Bronchial epithelial cell (primary cell): ENCODE results near the gene KASH5. TPM values are rescaled to one million over a fixed set of nuclear protein-coding genes. Genes with fewer than 3 reads are reported as not detected.

ENCODE experiments used
- DNase-seq: peaks from one replicate; pipeline ENCODE4 v3.0.0-alpha.2; 2010; ENCODE audit warnings: low read depth
- FAIRE-seq: peaks from 2 replicates; lab custom pipeline; 2011; peaks lifted over from hg19 to GRCh38; lab: Jason Lieb, UNC
- H3K27me3 ChIP-seq: 2 replicates; pipeline ENCODE4 v1.5.1; 2011; ENCODE audit warnings: low read length; ENCODE audit not compliant: control insufficient read depth, insufficient read depth
- H3K36me3 ChIP-seq: 2 replicates; pipeline ENCODE4 v1.5.1; 2011; ENCODE audit warnings: low read length; ENCODE audit not compliant: control insufficient read depth, insufficient read depth
- H3K4me3 ChIP-seq: 2 replicates; pipeline ENCODE4 v1.5.1; 2011; ENCODE audit warnings: mild to moderate bottlenecking, low read depth, low read length, control low read depth
- total RNA-seq: library from RNA; depleted of rRNA; stranded (reverse); fragments of >200 nt; gene quantifications from 2 replicates; pipeline ENCODE4 v1.2.1, GENCODE V29; 2014
- TF ChIP-seq, protein P1 (sequence below): IDR thresholded peaks from 2 replicates; pipeline ENCODE4 v1.5.1; 2011; ENCODE audit warnings: mild to moderate bottlenecking, moderate library complexity, low read length, control low read depth, inconsistent platforms; ENCODE audit not compliant: insufficient read depth, severe bottlenecking

The KASH5 gene
- total RNA-seq, 1 donor from 2014 or later = not detected

DNA sequence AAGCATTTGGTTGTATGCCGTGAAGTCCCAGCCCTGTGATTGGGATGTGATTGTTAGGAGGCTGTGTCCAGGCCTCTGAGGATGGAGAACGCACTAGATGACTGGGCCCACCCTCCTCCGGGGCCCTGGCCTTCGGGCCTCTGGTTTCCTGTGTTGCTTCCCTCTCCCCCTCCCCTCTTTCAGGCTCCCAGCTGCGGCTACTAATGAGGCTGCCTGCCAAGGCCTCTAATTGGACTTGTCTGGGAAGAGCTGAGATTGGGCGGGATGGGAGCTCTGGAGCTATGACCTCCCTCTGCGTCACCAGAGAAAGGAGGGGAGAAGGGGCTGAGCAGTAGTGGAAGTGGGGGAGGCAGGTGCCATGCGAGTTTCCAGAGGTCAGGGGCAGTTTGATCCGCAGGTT lies 25.3 kb downstream of the KASH5 start:
- H3K27me3 ChIP-seq = peaks cover 10% of the 10 kb centered on the region
- no peak for DNase-seq

DNA sequence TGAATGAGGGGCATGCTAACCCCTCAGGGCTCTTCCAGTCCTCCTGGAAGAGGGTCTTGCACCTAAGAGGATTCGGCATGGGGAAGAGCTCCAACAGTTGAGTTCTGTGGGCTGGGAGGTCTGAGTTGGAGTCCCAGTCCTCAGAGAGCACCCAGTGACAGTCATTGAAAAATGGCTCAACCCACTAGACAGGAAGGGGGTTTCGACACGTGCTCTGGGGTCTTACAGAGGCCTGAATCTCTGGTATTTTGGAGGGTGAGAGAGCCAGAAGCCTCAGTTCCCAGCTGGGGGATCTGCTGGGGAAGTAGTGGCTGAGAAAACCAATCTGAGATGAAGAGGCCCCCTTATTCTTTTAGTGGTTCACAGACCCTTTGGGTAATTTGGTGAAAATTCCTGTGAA lies 26.2 kb downstream of the KASH5 start:
- H3K4me3 ChIP-seq = no peak overlapping the region
- peaks cover 15% of the 10 kb centered on the region for H3K27me3 ChIP-seq
- DNase-seq (no peak), FAIRE-seq (no peak)
- no peaks in the 10 kb centered on the region for H3K36me3 ChIP-seq
- TF ChIP-seq, protein P1, sequence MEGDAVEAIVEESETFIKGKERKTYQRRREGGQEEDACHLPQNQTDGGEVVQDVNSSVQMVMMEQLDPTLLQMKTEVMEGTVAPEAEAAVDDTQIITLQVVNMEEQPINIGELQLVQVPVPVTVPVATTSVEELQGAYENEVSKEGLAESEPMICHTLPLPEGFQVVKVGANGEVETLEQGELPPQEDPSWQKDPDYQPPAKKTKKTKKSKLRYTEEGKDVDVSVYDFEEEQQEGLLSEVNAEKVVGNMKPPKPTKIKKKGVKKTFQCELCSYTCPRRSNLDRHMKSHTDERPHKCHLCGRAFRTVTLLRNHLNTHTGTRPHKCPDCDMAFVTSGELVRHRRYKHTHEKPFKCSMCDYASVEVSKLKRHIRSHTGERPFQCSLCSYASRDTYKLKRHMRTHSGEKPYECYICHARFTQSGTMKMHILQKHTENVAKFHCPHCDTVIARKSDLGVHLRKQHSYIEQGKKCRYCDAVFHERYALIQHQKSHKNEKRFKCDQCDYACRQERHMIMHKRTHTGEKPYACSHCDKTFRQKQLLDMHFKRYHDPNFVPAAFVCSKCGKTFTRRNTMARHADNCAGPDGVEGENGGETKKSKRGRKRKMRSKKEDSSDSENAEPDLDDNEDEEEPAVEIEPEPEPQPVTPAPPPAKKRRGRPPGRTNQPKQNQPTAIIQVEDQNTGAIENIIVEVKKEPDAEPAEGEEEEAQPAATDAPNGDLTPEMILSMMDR = no peak

More for the DNA sequence above, 25.3 kb downstream of the KASH5 start:
- H3K4me3 ChIP-seq = no peak overlapping the region
- no peaks in the 10 kb centered on the region for H3K36me3 ChIP-seq
- no peak for FAIRE-seq
- TF ChIP-seq, protein P1 = no peak

DNA sequence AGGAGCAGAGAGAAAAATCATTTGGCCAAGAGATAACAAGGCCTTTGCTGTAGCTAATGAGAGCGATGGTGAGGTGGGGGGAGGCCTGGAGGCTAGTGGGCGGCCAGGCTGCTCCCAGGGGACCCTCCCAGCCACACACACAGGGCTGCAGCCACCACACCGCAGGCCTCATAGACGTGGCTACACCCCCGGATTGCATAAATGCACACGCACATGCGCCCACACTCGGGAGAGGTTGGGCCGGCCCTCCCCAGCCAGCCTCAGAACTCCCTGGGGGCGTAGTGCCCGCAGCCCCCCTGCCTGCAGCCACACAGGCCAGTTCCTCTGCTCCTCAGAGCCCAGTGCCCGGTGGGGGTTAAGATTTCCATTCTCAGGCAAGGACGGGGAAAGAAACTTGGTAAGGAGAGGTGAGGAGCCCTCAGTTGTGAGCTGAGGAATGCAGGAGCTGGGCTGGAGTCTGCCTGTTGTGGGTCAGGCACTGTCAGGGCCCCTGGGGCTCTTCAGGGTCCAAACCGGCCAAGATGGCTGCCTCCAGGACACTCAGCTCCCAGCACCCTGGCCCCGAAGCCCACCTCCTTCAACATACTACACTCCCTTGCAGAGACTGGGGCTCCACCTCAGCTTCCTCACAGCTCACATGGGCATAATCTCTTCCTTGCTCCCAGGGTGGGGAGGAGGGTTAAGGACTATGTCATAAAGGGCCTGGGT lies 27.2 kb downstream of the KASH5 start:
- DNase-seq = no peak
- FAIRE-seq = no peak

DNA sequence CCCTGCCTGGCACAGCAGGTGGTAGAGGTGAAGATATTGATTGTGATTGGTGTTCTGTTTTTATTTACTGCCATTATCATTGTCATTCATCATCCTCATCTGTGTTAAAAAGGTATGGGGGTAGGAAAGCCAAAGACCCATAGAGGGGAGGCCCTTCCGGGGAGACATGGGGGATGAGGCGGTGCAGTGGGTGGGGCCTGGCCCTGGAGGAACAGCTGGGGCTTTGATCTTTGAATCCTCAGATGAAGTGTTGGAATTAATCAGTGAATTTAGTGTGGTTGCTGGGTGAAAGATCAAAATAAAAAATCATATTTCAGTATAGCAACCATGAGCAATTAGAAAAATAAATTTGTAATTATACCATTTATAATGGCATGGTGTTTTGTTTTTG lies 27.8 kb downstream of the KASH5 start:
- DNase-seq (no peak), FAIRE-seq (no peak)
- Histone ChIP-seq H3K4me3 (no peak overlapping the region), H3K27me3 (peaks cover 23% of the 10 kb centered on the region), H3K36me3 (no peaks in the 10 kb centered on the region)
- TF ChIP-seq, protein P1 = no peak

More for the DNA sequence above, 27.2 kb downstream of the KASH5 start:
- no peaks in the 10 kb centered on the region for H3K36me3 ChIP-seq
- H3K4me3 ChIP-seq = no peak overlapping the region
- H3K27me3 ChIP-seq = peaks cover 19% of the 10 kb centered on the region
- TF ChIP-seq, protein P1 = no peak

DNA sequence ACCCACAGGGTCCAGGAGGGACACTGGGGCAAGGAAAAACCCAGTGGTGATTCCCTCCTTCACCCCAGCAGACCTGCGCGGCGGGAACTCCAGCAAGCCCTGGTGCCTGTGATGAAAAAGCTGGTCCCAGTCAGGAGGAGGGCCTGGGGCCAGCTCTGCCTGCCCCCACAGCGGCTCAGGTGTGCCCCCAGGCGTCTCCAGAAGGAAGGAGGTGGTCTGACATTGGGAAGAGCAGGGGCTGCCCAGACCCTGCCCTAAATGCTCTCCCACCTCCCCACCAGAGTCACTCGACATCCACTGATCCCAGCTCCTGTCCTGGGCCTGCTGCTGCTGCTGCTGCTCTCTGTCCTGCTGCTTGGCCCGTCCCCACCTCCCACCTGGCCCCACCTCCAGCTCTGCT lies 29.0 kb downstream of the KASH5 start:
- FAIRE-seq (no peak), DNase-seq (no peak)
- TF ChIP-seq, protein P1 = no peak
- H3K27me3 ChIP-seq = peaks cover 26% of the 10 kb centered on the region
- no peaks in the 10 kb centered on the region for H3K36me3 ChIP-seq
- H3K4me3 ChIP-seq = no peak overlapping the region

DNA sequence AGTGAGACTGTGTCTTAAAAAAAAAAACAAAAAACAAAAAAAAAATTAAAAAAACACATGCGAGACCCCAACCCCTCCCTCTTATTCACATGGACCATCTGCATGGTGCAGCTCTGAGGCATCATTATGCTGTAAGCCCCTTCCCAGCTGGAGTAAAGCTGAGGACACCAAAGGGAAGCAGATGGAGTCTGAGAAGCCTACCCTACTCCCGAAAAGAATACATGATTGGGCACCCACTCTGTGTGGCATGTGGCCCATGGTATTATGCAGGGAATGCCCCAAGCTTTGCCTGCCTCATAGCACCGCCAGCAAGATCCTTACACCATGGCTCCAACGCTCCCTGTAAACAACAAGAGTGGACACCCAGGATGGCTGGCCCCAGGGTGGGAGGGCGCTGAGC lies 30.5 kb downstream of the KASH5 start:
- no peak for DNase-seq
- TF ChIP-seq, protein P1 = no peak
- Histone ChIP-seq H3K4me3 (no peak overlapping the region), H3K27me3 (peaks cover 33% of the 10 kb centered on the region), H3K36me3 (no peaks in the 10 kb centered on the region)
- FAIRE-seq = no peak
